HG02970 (cell line): Measurements from ENCODE around the gene SERTAD3.
A peak's percentile ranks its signal among the peaks of the same experiment; 100 is the strongest.
"Not testable (repeated sequence)": the region's sequence is repeated elsewhere in the genome, so short reads cannot be mapped to it uniquely, and the experiment has no call there.

Source experiments
- ATAC-seq: cut with Tn5 transposase; IDR thresholded peaks from one replicate; pipeline ENCODE4 v1.9.1; 2021; ENCODE audit warnings: mild to moderate bottlenecking, moderate library complexity, moderate number of reproducible peaks; ENCODE audit not compliant: unreplicated experiment, low FRiP score

Gene SERTAD3

GRCh38 chr19:40430242-40430641, 13.9 kb downstream of the SERTAD3 start:
- ATAC-seq = not testable (repeated sequence)

GRCh38 chr19:40428197-40428596, 15.9 kb downstream of the SERTAD3 start:
- ATAC-seq = not testable (repeated sequence)

GRCh38 chr19:40425450-40426287, 18.5 kb downstream of the SERTAD3 start, which contains the start of gene SERTAD1:
TSS of gene SERTAD1 (minus strand) at chr19:40425992. CDS start at chr19:40423546, 2,446 bp downstream.
- ATAC-seq = peak; percentile 87

DNA sequence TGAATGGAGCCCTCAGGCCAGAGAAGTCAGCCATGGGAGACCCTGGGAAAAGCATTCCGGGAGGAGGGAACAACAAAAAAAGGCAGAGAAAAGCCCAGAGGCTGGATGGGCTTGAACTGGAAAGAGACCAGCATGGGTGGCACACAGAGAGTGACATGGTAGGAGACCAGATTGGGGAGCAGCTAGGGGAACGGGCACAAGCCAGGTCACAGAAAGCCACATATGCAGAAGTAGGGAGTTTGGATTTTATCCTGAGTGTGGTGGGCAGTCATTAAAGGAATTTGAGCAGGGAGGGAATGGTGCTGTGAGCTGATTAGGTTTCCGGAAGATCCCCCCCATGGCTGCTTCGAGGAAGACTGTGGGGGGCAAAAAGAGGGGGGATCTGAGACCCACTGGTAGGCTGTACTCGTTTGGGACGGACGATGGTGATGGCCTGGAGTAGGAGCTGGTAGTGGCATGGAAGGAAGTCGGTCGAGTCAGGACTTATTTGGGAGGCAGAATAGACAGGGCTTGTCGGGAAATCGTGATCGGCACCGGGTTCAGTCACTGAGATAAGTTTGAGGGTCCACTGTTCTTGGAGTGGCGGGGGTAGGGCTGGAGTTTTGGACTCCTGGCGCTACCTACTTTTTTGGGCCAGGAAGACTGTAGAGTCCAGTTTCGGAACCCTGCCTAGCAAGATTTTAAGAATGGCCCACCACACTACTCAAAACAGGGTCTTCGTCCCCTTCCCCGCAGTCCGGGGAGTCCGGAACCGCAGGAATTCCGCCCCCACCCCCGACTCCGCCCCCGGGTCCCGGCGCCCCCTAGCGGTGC, 19.3 kb downstream of the SERTAD3 start:
- ATAC-seq = no peak

- ATAC-seq = no peak
Measured at GRCh38 chr19:40423938-40424337, 20.2 kb downstream of the SERTAD3 start.

DNA sequence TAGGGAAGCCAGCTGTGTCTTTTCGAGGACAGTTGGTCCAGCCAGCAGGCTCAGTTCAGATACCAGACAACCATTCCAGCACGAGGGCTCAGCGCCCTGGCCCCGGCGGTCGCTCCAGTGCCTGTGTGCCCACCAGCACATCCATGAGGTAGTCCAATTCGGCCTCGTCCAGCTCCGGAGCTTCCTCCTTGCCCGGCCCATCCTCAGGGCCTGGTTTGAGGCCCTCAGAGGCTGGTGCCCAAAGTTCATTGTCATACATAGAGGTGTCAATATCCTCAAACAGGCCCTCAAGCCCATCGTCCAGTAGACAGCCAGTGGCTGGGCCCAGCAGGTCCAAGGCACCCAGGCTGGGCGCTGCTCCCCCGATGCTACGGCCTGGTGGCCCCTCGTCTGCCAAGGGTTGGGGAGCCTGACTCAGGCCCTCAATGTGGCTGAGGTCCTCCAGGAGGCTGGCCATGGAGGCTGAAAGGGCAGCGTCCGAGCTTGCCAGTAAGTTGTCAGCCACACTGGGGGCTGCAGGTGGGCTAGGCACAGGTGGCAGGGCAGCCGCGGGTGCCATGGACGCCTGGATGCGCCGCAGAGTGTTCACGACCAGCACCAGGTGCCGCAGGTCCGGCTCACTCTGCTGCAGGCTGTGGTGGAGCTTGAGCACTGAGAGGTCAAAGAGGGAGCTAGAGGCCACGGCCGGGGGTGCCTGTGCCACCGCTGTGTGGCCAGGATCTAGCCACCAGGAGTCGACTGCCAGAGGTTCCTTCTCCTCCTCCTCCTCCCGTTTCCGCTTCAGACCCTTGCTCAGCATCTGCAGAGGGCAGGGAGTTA, 21.2 kb downstream of the SERTAD3 start:
- ATAC-seq = no peak

DNA sequence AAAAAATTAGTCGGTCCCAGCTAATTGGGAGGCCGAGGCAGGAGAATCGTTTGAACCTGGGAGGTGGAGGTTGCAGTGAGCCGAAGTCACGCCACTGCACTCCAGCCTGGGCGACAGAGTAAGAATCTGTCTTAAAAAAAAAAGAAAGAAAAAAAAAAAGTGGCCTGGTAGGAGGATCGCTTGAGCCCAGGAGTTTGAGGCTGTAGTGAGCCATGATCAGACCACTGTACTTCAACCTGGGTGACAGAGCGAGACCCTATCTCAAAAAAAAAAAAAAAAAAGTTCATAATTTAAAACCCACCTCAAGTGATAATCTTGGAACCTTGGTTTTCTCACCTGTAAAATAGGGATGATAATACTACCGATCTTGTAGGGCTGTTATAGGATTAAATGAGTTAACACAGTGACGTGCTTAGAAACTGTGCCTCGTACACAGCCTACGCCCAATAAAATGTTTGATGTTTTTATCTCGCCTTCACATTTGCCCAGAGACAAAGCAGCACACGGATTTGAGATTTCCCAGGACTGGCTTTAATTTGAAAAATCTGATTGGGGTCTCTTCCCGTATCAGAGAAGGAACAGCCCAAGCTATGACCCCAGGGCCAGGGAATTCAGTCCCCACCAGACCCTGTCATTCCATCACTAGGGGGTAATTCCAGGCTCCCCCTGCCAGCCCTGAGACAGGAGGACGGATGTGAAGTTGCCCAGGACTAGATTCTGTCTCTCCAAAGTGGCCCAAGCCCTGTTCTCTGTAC, 22.0 kb downstream of the SERTAD3 start:
- no peak for ATAC-seq

GRCh38 chr19:40420766-40421765, 23.1 kb downstream of the SERTAD3 start:
- ATAC-seq = peak; percentile 31

GRCh38 chr19:40420451-40420765, 23.7 kb downstream of the SERTAD3 start:
- no peak for ATAC-seq

DNA sequence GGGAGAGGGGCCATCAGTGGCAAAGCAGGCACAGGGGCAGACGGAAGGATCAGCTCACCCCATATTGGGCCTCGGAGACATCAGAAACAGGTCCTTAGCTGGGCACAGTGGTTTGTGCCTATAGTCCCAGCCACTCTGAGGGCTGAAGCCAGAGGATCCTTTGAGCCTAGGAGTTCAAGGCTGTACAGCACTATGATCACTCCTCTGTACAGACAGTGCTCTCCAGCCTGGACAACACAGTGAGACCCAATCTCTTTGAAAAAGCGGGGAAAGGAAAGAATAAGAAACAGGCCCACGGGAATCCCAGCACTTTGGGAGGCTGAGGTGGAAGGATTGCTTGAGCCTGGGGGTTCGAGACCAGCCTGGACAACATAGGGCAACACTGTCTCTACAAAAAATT, 24.4 kb downstream of the SERTAD3 start:
- no peak for ATAC-seq

GRCh38 chr19:40419066-40419612, 25.0 kb downstream of the SERTAD3 start:
- no peak for ATAC-seq

- ATAC-seq = no peak
Measured at GRCh38 chr19:40418040-40418439, 26.1 kb downstream of the SERTAD3 start.

DNA sequence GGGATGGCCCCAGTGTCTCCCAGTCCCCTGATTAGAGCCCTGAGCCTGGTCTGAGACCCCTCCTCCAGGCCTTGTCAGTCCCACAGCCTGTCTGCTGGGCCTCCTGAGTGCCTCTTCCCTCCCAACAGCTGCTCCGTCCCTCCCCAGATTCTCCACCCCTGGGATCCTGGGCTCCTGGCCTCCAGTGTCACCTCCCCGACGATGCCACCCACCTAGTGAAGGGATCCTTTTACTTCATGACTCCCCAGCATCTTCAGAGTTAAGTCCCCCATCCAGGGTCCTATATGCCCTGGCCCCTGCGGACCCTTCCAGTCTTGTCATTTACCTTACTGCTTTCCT, 26.5 kb downstream of the SERTAD3 start:
- no peak for ATAC-seq

DNA sequence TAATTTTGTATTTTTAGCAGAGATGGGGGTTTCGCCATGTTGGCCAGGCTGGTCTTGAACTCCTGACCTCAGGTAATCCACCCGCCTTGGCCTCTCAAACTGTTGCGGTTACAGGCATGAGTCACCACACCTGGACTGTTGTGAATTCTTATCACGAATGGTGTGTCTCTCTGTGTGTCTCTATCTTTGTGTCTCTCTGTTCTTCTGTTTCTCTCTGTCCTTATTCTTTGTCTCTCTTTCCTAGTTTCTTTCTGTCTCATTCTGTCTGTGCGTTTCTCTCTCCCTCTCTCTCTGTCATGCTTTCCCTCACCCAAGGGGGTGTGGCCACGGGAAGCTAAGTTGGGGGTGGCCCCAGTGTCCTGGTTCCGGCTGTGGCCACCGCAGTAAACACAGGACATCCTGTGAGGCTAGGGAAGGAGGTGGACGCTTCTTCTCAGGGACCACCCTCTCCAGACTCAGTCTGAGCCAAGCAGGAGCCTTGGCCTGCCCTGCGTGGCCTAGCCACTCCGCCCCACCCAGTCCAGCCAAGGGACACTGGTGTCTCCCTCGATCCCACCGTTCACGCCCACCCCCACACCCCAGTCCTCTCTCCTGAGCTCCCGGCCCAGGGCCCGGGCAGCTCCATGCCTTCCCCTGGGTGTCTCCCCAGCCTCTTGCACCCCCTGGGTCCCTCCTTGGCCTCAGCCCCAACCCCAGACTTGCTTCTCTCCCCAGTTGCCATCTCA, 27.1 kb downstream of the SERTAD3 start:
- no peak for ATAC-seq

- ATAC-seq = no peak
Measured at GRCh38 chr19:40415768-40416167, 28.4 kb downstream of the SERTAD3 start.

DNA sequence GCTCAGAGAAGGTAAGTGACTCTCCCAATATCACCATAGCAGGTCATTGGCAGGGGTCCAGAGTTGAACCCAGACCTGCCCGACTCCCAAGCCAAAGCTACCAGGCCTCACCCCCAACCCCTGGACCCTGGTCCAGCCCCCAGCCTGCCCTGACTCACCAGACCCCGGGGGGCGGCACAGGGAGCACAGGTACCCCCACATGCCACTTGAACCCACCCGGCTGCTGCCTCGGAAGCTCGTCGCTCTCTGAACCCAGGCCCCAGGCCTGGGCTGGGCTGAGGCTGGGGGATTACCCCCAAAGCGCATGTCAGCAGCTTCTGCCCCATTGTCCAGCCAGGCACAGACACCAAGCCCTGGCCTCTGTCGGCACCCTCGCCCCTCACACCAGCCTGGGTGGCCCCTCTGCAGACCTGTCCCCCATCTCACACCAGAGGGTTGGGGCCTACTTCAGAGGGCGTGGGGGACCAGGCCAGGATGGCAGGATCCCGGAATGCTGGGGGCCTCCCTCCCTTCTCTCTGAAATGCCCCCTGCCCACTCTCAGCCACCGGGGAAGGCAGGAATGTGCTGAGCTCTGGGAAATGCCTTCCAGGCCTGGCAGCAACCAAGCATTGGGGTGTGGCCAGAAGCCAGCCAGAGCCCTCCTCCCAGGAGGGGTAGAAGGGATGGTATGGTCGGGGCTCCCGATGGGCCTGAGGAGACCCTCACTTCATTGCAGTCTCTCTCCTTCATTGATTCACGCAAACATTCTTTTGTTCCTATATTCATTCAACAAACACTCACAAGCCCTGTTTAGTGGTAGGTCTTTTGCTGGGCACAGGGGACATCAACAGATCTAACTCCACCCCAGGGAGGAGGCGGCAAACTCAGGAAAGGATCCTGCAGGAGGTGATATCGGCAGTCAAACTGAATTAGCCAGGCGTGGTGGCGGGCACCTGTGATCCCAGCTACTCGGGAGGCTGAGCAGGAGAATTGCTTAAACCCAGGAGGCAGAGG, 29.3 kb downstream of the SERTAD3 start:
- ATAC-seq = no peak

GRCh38 chr19:40413291-40413845, 30.8 kb downstream of the SERTAD3 start, which contains the start of gene PRX:
TSS of gene PRX (minus strand) at chr19:40413378. CDS start at chr19:40407932, 5,446 bp downstream.
- no peak for ATAC-seq
